HEK293 (cell line): ENCODE data around the gene TBX1.
A peak's percentile ranks its signal among the peaks of the same experiment; 100 is the strongest.
"Not testable (repeated sequence)": the region's sequence is repeated elsewhere in the genome, so short reads cannot be mapped to it uniquely, and the experiment has no call there.

Experiments
- CTCF ChIA-PET: fragments of 350-600 bp; formaldehyde crosslinking; extraction: SDS; loops from one replicate; lab custom pipeline; 2021; ENCODE audit warnings: antibody characterized with exemption; lab: Yijun Ruan, JAX
- POLR2A ChIA-PET: fragments of 300-600 bp; formaldehyde crosslinking; extraction: SDS; loops from one replicate; lab custom pipeline; 2020; ENCODE audit warnings: antibody characterized with exemption, inconsistent platforms; lab: Yijun Ruan, JAX
- H3K27ac ChIP-seq: fragments of 200-500 bp; sonication (Bioruptor generic); 2 replicates; pipeline ENCODE4 v1.5.1; 2014; ENCODE audit warnings: low read depth, low read length, control low read depth, inconsistent platforms; ENCODE audit errors: extremely low read depth
- H3K36me3 ChIP-seq, 2 experiments: fragments of 200-500 bp in 1 of 2; sonication (Bioruptor generic) in 1 of 2; 1 replicate in 1 of 2; 2 replicates in 1 of 2; pipeline ENCODE4 v1.5.1; 2014 to 2017; ENCODE audit warnings: inconsistent platforms in 2 of 2, low read length in 2 of 2; ENCODE audit not compliant: control insufficient read depth in 2 of 2, insufficient read depth in 1 of 2
- H3K4me1 ChIP-seq: fragments of 200-500 bp; sonication (Bioruptor generic); 2 replicates; pipeline ENCODE4 v1.5.1; 2014; ENCODE audit warnings: mild to moderate bottlenecking, low read length, inconsistent platforms; ENCODE audit not compliant: control insufficient read depth, insufficient read depth
- H3K4me3 ChIP-seq: 2 replicates; pipeline ENCODE4 v1.5.1; 2011; ENCODE audit warnings: low read depth, mild to moderate bottlenecking, control low read depth, low read length, moderate library complexity
- H3K9me3 ChIP-seq: fragments of 200-500 bp; sonication (Bioruptor generic); 2 replicates; pipeline ENCODE4 v1.5.1; 2014; ENCODE audit warnings: low read depth, low read length, inconsistent platforms; ENCODE audit not compliant: control insufficient read depth, insufficient read depth
- GLIS1 ChIP-seq: fragments of 450-650 bp; formaldehyde crosslinking; IDR thresholded peaks from 2 replicates; pipeline ENCODE4 v1.5.1; 2016; ENCODE audit warnings: missing biosample characterization, missing genetic modification characterization
- MEIS1 ChIP-seq: sonication (generic); formaldehyde crosslinking; IDR thresholded peaks from 2 replicates; pipeline ENCODE4 v1.8.1; 2022; ENCODE audit warnings: missing genetic modification reagents, mild to moderate bottlenecking, borderline replicate concordance
- ZBTB48 ChIP-seq: fragments of 450-650 bp; formaldehyde crosslinking; IDR thresholded peaks from 2 replicates; pipeline ENCODE4 v1.5.1; 2016; ENCODE audit warnings: missing biosample characterization, missing genetic modification characterization
- ZBTB8A ChIP-seq: fragments of 450-650 bp; formaldehyde crosslinking; IDR thresholded peaks from 2 replicates; pipeline ENCODE4 v1.5.1; 2016; ENCODE audit warnings: missing biosample characterization, missing genetic modification characterization
- ZEB2 ChIP-seq: fragments of 450-650 bp; formaldehyde crosslinking; IDR thresholded peaks from 2 replicates; pipeline ENCODE4 v1.5.1; 2016; ENCODE audit warnings: missing biosample characterization, missing genetic modification characterization
- ZNF146 ChIP-seq: fragments of 450-650 bp; formaldehyde crosslinking; IDR thresholded peaks from 2 replicates; pipeline ENCODE4 v1.5.1; 2016; ENCODE audit warnings: missing biosample characterization, missing genetic modification characterization
- ZNF174 ChIP-seq: fragments of 450-650 bp; formaldehyde crosslinking; IDR thresholded peaks from 2 replicates; pipeline ENCODE4 v1.5.0; 2017; ENCODE audit warnings: missing biosample characterization, mild to moderate bottlenecking, missing genetic modification characterization
- ZNF184 ChIP-seq: fragments of 450-650 bp; IDR thresholded peaks from 2 replicates; pipeline ENCODE4 v1.5.1; 2018; ENCODE audit warnings: missing biosample characterization, mild to moderate bottlenecking, missing genetic modification characterization
- ZNF221 ChIP-seq: fragments of 450-650 bp; formaldehyde crosslinking; IDR thresholded peaks from 2 replicates; pipeline ENCODE4 v1.5.1; 2017; ENCODE audit warnings: missing biosample characterization, missing genetic modification characterization, borderline replicate concordance
- ZNF280D ChIP-seq: fragments of 450-650 bp; formaldehyde crosslinking; IDR thresholded peaks from 2 replicates; pipeline ENCODE4 v1.5.1; 2016; ENCODE audit warnings: missing biosample characterization, missing genetic modification characterization
- ZNF785 ChIP-seq: fragments of 450-650 bp; formaldehyde crosslinking; IDR thresholded peaks from 2 replicates; pipeline ENCODE4 v1.5.1; 2016; ENCODE audit warnings: missing biosample characterization, missing genetic modification characterization
- ZSCAN16 ChIP-seq: fragments of 450-650 bp; formaldehyde crosslinking; IDR thresholded peaks from 2 replicates; pipeline ENCODE4 v1.5.1; 2016; ENCODE audit warnings: missing biosample characterization, missing genetic modification characterization
- ZSCAN23 ChIP-seq: fragments of 450-650 bp; formaldehyde crosslinking; IDR thresholded peaks from 2 replicates; pipeline ENCODE4 v1.5.1; 2016; ENCODE audit warnings: missing biosample characterization, missing genetic modification characterization
- TF ChIP-seq, protein P1 (sequence below): fragments of 450-650 bp; formaldehyde crosslinking; IDR thresholded peaks from 2 replicates; pipeline ENCODE4 v1.5.1; 2016; ENCODE audit warnings: missing biosample characterization, missing genetic modification characterization

Gene TBX1

GRCh38 chr22:19775496-19776325 is 15.1 kb downstream of the TBX1 start:
- Histone ChIP-seq H3K36me3 (peaks cover 0 to 2% of the 10 kb centered on the region in 2 experiments; a peak in 1 of 3 replicates), H3K4me3 (no peak overlapping the region)
- POLR2A ChIA-PET = interaction anchor here (0.7 kb wide), 1 partner anchor 14 kb away, joined by 4 read pairs; no protein-coding TSS in a partner anchor
- TF ChIP-seq GLIS1 (tag by site-specific recombination) (peak; percentile 16; the same call in 1 of the 2 replicates), ZBTB48 (tag by site-specific recombination) (no peak)
- TF ChIP-seq, all 188 proteins: peak for 1
- Histone ChIP-seq H3K9me3 (no peaks in the 10 kb centered on the region), H3K27ac (no peak overlapping the region), H3K4me1 (no peaks in the 10 kb centered on the region)
- CTCF ChIA-PET = interaction anchor here (0.6 kb wide), 2 partner anchors 45 to 1832 kb away, joined by 4 read pairs; no protein-coding TSS in a partner anchor

DNA sequence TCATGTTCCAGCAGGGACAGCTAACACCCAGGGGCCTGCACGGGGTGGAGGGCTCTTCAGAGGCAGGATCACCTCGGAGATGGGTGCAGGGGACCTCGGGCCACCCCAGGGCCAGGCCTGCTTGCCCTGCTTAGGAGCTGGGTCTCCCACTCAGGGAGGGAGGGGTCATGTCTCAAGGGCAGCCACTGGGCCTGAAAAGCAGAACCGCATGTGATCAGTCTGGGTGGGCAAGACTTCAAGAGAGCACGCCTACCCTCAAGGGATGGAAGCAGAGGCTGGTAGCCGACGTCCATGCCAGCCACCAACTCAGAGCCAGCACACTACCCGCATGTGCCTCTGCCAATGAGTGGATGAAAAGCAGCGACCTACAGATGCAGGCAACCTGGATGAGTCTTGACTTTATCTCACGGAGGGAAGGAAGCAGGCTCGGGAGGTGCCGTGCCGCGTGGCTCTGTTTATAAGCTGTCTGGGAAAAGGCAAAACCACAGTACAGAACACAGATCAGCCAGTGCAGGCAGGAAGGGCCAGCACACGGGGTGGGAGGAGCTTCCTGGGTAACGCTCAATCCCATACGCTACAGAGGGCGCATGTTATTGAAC is 16.0 kb downstream of the TBX1 start:
- H3K27ac ChIP-seq = no peak overlapping the region
- no peaks in the 10 kb centered on the region for H3K36me3 ChIP-seq
- TF ChIP-seq ZSCAN23 (tag by site-specific recombination) (no peak), ZEB2 (tag by site-specific recombination) (no peak), ZNF184 (tag by site-specific recombination) (no peak), ZBTB8A (tag by site-specific recombination) (no peak), ZNF221 (tag by site-specific recombination) (no peak), ZNF174 (tag by site-specific recombination) (no peak), ZSCAN16 (tag by site-specific recombination) (no peak), MEIS1 (CRISPR knock-in tag) (no peak), ZNF785 (tag by site-specific recombination) (no peak)
- TF ChIP-seq, protein P1, sequence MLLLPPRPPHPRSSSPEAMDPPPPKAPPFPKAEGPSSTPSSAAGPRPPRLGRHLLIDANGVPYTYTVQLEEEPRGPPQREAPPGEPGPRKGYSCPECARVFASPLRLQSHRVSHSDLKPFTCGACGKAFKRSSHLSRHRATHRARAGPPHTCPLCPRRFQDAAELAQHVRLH (tag by site-specific recombination) = no peak
- no peaks in the 10 kb centered on the region for H3K9me3 ChIP-seq
- ChIA-PET CTCF (no interaction called here), POLR2A (interaction anchor here (0.7 kb wide), 2 partner anchors 13 to 116 kb away, joined by 3 to 4 read pairs; no protein-coding TSS in a partner anchor)
- no peaks in the 10 kb centered on the region for H3K4me1 ChIP-seq
- H3K4me3 ChIP-seq = no peak overlapping the region

GRCh38 chr22:19777192-19777591 is 16.6 kb downstream of the TBX1 start:
- H3K27ac ChIP-seq, H3K4me1 ChIP-seq, H3K4me3 ChIP-seq, H3K9me3 ChIP-seq, CTCF ChIA-PET, H3K36me3 ChIP-seq: not testable (repeated sequence)
- peak; percentile 99 for TF ChIP-seq ZNF146 (tag by site-specific recombination)
- 0 out of 2 replicates have a peak, but pooled peaks have one; percentile 37 for TF ChIP-seq ZNF280D (tag by site-specific recombination)
- POLR2A ChIA-PET = interaction anchor here (0.7 kb wide), 1 partner anchor 115 kb away, joined by 3 read pairs; no protein-coding TSS in a partner anchor
